ENCODE measurements around the gene SEMA3D. TPM values are rescaled to one million over a fixed set of nuclear protein-coding genes. Genes with fewer than 3 reads are reported as not detected.

The SEMA3D gene
- polyA plus RNA-seq, 1 donor, result 57.7 TPM

DNA sequence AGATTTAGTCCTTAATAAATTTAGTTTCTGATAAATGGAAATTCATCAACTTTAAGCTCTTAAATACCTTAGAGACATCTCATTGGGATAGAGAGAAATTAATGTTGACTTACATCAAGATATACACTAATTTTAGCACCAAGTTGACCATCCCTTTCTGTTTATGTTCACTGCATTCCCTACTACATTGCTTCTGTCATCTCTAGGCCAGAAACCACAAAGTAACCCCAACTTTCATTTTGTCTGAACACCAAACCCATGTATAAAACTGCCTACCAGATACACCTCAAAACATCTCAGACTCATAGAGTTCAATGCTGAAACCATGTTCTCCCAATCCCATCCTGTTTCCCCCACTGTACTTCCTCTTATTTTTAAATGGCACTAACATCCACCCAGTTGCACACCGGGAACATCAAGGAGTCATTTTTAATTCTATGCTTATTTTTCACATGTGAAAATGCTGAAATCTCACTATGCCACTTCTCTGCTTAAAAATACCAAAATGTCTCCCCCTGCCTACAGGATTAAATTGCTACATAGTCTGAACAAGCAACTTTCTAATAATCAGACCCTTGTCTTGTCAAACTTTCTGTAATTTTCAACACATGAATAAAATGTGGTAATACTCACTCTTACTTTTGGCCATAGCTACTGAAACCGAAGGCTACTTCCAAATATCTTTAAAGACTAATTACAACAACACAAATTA lies 201.6 kb downstream of the SEMA3D start:
- no peak for DNase-seq

DNA sequence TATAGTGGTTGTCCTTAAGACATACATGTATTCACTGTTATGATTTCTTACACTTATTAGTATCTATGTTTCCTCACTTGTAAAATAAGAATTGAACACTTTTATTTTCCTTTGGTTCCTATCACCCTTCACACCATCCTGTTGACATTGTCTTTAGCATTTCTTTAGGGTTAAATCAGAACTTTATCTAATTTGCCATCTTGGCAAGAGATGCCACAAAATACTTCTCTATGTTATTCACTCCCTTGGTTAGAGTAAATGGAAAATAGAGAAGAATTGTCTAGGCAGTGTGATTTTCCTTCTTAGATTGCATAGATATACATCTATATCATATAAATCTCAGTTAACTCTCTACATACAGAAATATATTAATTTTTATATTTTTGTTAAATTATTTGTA lies 204.7 kb downstream of the SEMA3D start:
- DNase-seq, result no peak

DNA sequence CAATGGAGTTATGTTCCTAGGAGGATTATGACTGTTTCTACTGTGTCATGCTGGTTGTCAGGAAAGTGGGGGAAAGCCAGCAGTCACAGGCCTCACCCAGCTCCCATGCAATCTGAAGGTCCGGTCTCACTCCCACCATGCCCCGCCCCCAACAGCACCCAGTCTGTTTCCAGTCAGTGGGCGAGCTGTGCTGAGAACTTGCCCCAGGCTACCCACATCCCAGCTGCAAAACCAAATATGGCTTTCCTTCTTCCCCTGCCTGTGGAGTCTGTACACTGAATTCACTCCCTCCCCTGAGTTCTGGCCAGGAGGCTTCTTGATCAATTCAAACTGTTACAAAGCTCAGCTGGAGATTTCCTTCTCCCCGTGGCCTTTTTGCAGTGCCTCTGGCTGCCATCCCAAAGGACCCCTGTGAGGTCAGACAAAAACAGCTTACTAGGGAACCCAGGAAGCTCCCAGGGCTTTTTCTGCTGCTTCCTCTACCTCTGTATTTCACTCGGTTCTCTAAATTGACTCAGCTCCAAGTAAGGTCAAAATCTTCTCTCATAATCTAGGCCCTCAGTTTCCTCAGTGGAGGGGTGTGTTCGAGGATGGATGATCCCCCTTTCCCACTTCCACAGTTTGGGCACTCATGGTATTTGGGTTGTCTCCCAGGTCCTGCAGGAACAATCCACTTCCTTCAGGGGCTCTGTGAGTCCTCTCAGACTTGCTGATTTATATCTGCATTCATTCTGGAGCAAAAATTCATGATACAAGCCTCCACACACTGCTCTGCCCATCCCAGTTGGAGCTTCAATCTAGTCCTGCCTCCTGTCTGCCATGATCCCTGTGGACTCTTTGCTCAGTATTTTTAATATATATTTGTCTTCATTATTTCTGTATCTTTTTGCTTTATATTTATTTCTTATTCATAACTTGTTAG lies 205.5 kb downstream of the SEMA3D start:
- DNase-seq, result no peak

DNA sequence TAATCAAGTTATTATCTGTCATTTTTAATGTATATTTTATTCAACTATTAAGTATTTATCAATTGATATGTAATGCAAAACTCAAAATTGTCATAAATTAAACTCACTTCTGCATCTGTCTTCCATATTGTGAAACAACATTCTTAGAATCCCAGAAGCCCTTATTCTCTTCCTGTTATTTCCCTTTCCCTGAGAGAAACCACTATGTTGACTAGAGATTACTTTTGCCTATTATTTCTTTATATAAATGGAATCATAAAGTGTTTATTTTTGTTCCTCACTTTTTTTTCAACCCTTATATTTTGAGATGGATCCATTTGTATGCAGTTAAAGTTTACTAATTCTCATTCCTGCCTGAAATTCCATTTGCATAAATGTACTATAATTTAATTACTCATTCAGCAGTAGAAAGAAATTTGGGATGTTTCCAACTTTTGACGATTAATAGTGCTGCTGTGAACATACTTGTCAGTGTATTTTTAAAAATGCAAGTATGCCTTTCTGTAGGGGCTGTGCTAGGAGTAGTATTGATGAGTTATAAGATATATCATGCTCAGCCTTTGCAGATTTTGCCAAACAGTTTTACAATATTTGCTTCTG lies 211.2 kb downstream of the SEMA3D start:
- DNase-seq, result no peak

DNA sequence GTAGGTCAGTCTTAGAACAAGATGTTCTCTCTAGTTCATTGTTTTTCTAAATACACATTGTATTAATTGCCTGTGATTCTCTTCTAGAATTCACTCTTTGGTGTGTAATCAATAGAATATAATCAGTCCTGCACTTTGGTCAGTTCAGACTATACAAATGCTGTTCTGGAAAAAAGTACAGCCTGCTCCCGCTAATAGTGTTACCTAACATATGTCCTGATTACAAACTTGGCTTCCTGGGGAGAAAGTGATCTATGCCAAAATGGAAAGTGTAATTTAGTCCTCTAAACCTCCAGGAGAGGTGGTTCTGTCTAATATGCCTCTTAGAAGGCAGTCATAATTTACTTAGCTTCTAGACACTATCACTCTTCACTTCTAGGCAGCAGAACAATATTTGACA lies 215.5 kb downstream of the SEMA3D start:
- no peak for DNase-seq

DNA sequence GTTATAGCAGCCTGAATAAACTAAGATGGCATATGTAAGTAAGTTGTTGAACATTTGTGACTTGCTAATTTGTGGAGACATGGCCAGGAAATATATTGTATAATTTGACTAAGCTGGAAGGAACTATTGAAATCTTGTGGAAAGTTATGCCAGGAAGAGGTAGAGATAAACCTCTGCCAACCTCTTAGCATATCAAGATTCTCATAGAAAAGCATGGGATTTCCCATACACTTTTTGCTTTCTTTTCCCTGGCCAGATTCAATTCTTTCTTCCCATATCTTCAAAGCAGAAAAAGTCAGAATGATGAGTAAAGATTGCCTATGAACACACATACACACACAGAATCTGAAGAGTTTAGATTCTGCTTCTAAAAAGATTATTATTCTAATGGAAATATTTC lies 216.2 kb downstream of the SEMA3D start:
- no peak for DNase-seq

DNA sequence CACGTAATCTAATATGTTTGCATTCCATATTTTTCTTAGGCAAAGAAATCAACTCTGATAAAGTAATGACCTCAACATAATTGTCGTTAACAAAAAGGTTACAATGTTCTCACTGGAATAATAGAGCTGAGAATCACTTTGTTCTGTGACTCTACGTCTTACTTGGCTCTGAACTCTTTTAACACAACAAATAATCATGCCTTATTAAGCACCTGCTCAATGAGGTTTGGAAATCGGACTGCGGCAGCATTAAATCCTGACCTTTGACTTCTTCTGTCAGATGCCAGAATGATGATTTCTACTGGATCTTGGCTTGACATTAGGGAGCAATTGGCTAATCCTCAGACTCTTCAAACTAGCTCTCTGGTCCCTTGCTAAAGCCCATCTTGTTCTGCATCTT lies 233.6 kb downstream of the SEMA3D start:
- DNase-seq, result no peak

DNA sequence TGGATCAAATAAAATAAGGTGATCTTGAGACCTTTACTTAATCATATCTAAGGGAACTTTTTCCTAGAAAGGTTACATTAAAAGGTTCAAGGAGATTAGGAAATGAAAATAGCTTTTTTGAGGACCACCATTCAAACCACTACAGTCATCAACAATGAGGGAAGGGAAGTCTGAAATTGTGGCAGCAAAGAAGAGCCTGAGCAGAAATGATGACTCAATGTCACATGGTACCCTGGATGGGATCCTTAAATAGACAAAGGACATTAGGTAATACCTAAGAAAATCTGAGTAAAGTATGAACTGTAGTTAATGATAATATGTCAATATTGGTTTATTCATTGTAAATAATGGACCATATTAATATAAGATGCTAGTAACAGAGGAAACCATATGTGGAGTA lies 236.0 kb downstream of the SEMA3D start:
- DNase-seq, result no peak

DNA sequence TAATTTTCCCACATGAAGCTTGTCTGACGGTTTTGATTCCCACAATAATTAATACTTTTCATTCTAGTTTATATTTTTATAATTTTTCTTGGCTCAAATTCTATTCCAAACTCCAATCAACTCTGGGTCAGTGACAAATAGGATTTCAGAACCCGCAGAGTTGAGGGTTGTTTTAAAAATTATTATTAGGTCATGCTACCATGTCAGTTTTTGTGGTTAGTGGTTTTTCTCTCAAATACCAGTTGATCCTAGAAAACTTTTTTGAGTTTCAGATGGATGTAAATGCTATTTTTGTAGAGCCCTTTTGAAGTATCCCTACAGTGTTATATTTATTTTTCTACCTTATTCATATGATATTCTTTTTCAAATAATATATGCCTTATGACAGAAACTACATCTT lies 237.4 kb downstream of the SEMA3D start:
- no peak for DNase-seq

DNA sequence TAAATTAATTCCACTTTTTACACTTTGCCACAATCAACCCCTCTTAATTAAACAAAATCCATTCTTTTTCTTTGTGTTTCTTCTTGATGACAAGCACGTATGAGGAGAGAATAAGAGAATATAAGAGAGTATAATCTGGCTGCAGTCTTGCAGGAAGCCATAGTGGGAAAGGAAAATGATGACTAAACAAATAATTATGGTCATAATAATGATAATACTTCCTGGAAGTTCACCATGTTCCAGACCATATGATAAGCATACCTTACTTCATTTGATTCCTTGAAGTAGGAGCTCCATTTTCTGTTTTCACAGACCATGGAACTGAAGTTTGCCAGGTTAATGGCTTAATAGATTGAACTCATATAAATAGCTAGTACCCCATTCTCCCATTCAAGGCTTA lies 237.8 kb downstream of the SEMA3D start:
- DNase-seq, result no peak

DNA sequence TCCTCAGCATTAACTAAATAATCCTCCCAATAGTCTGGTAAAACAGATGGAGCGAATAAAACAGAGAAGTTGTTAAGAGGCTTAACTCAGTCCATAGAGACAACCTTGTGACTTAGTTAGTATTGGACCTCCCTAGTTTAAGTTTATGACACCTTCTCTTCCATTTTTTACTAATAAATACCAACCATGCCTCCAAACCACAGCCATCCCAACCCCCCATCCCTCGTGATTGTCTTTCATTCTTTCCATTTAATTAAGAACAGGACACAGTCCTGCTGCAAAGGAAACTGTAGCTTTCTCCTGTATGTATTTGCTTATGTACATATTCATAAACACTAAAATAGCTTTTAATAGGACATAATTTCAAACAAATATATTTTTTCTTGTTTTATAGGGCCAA lies 238.2 kb downstream of the SEMA3D start:
- no peak for DNase-seq

DNA sequence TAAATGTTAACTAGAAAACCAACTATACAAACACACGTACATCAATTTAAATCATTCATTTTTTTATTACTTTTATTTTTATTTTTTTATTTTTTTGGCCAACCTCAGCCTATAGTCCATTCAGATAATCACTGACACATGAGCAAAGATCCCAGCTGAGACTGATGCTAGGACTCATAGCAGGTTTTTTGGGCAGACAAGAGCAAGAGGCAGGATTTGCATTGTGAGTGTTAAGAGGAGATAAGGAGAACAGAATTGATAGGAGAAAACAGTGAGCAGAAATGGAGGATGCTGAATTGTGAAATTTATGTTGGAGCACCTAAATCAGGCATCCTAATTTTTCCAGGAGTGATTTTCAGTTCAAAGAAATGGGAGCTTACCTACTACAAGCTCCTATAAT lies 240.3 kb downstream of the SEMA3D start:
- DNase-seq, result no peak
